ENCODE data around the gene CRYBB3.
"Not testable (repeated sequence)": the region's sequence is repeated elsewhere in the genome, so short reads cannot be mapped to it uniquely, and the experiment has no call there.

The CRYBB3 gene

DNA sequence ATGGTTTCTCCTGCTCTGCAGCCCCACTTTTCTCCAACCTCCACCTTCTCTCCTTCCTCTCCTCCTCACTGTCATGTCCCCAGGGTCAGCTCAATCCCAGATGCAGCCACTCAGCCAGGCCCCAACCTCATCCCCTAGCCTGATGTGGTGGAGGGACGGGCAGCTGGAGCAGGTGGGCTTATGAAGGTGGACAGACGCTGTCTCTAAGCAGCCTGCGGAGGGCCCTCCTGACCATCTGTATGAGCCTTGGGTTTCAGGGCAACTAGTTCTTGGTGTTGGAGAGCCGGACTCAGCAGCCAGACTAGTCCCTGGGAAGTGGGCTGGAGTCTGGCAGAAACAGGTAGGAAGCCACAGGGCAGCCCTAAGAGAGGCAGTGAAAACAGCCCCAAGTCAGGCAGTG is 37.8 kb downstream of the CRYBB3 start:
- no peaks in the 10 kb centered on the region for H3K27me3 ChIP-seq (ENCODE audit: control insufficient read depth, insufficient read depth, low read length)
- H3K4me3 ChIP-seq (ENCODE audit: low read length) = no peak overlapping the region
- H3K9ac ChIP-seq (ENCODE audit: low read length) = no peak overlapping the region

DNA sequence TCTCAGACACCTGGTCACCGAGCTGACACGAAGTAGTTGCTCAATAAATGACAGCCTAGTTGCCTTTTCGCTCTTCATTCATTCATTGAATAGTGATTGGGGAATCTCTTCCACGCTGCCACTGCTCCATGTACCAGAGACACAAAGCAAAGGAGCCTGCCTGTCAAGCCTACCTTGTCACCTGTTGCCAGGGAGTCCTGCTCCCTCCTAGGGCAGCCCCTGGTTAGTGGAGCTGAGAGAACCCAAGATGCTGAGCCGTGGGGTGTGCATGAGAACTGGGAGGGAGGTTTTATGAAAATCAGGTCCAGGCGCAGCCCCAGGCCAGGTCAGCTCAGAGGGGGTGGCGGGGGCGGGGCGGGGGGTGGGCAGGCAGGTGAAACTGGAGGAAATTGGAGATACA is 38.4 kb downstream of the CRYBB3 start:
- H3K27me3 ChIP-seq (ENCODE audit: control insufficient read depth, insufficient read depth, low read length); H3K9ac ChIP-seq (ENCODE audit: low read length); H3K36me3 ChIP-seq (ENCODE audit: control insufficient read depth, insufficient read depth, low read length); H3K4me1 ChIP-seq (ENCODE audit: control insufficient read depth, insufficient read depth, low read length); H3K4me3 ChIP-seq (ENCODE audit: low read length); H3K9me3 ChIP-seq (ENCODE audit: control insufficient read depth, low read length): not testable (repeated sequence)

More for the DNA sequence above, 37.8 kb downstream of the CRYBB3 start:
- no peaks in the 10 kb centered on the region for H3K36me3 ChIP-seq (ENCODE audit: control insufficient read depth, insufficient read depth, low read length)
- H3K4me1 ChIP-seq (ENCODE audit: control insufficient read depth, insufficient read depth, low read length) = no peaks in the 10 kb centered on the region
- H3K9me3 ChIP-seq (ENCODE audit: control insufficient read depth, low read length) = no peaks in the 10 kb centered on the region

DNA sequence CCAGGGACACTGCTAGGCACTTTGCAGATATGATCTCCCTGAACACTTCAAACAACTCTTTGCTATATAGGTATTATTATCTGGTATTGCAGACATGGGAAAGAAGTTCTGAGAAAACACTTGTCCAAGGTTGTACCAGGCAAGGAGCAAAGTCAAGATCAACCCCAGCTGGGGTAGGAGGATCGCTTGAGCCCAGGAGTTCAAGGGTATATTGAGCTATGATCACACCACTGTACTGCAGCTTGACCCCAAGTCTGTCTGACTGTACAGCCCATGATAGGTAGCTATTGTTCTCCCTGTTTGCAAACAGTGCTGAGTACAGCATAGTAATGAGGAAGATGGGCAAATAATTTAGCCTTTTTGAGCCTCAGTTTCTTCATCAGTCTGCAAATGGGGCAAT is 55.5 kb downstream of the CRYBB3 start:
- not testable (repeated sequence) for H3K9ac ChIP-seq (ENCODE audit: low read length); H3K36me3 ChIP-seq (ENCODE audit: control insufficient read depth, insufficient read depth, low read length); H3K27me3 ChIP-seq (ENCODE audit: control insufficient read depth, insufficient read depth, low read length); H3K4me3 ChIP-seq (ENCODE audit: low read length); H3K4me1 ChIP-seq (ENCODE audit: control insufficient read depth, insufficient read depth, low read length); H3K9me3 ChIP-seq (ENCODE audit: control insufficient read depth, low read length)

Data from mucosa of stomach (tissue), 1 donor.